Hematopoietic multipotent progenitor cell treated with erythropoietin and hydrocortisone succinate and interleukin-3 and kit ligand, for 8 days (in vitro differentiated cells): ENCODE results near the gene SLCO3A1.
"Not testable (repeated sequence)": the region's sequence is repeated elsewhere in the genome, so short reads cannot be mapped to it uniquely, and the experiment has no call there.

Source experiments
- DNase-seq: peaks from one replicate; pipeline ENCODE4 v3.0.0-alpha.2; 2015

Gene SLCO3A1

DNA sequence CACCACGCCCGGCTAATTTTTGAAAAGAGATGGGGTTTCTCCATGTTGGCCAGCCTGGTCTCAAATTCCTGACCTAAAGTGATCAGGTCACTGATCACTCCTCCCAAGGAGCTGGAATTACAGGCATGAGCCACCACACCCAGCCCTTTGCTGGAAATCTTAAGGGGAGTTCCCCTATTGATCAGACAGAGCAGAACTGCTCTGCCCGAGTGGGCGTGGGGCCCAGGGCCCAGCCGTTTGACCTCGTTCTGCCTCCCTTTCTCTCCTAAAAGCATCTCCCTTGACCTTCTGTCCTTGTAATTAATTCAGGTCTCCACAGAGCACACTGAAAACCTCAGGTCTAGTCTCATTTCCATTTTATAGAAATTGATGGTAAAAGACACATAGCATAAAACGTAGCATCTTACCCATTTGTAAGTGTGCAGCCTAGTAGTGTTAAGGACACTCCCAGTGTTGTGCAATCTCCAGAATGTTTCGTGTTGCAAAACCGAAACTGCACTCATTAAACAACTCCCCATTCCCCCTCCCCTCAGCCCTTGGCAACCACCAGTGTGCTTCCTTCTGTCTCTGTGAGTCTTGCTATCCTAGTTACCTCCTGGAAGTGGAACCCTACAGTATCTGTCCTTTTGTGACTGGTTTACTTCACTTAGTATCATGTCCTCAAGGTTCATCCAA is 89.3 kb downstream of the SLCO3A1 start:
- peak; percentile 50 for DNase-seq

- no peak for DNase-seq
Observed at GRCh38 chr15:91944331-91944730, 90.8 kb downstream of the SLCO3A1 start.

DNA sequence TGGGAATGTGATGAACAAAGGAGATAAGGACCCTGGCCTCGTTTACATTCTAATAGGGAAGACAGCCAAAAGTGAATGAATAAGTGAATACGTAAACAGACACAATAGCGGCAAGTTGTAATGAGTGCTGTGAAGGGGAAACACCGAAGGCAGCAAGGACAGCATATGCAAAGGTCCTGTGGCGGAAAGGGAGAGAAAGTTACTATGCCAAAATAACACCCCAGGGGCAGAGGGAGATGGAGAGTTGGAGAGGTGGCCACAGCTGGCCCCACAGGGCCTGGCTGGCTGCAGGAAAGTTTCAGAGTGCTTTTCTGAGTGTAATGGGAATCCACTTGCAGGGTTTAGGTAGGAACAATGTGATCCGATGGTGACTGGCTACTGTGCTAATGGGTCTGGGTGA is 91.9 kb downstream of the SLCO3A1 start:
- no peak for DNase-seq

- no peak for DNase-seq
Observed at GRCh38 chr15:91946075-91946474, 92.6 kb downstream of the SLCO3A1 start.

- peak; percentile 20 for DNase-seq
Observed at GRCh38 chr15:91946581-91947292, 93.2 kb downstream of the SLCO3A1 start.

DNA sequence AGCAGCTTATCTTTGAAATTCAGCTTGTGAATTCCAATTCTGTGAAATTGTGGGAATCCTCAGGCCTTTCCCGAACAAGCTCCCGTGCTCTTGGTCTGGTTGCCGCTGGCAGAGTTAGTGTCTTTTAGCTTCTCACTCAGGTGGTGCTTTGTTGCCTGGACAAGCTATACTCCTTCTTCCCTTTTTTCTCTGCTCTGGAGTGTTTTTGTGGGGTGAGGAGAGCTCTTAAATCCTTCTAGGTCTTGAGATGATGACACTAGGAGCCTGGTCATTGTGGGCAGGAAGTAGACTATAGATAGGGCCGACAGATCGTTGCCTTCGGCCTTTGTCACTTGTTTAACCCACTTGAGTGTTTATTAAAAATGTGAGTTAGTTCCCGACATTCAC is 93.8 kb downstream of the SLCO3A1 start:
- DNase-seq = peak; percentile 64

DNA sequence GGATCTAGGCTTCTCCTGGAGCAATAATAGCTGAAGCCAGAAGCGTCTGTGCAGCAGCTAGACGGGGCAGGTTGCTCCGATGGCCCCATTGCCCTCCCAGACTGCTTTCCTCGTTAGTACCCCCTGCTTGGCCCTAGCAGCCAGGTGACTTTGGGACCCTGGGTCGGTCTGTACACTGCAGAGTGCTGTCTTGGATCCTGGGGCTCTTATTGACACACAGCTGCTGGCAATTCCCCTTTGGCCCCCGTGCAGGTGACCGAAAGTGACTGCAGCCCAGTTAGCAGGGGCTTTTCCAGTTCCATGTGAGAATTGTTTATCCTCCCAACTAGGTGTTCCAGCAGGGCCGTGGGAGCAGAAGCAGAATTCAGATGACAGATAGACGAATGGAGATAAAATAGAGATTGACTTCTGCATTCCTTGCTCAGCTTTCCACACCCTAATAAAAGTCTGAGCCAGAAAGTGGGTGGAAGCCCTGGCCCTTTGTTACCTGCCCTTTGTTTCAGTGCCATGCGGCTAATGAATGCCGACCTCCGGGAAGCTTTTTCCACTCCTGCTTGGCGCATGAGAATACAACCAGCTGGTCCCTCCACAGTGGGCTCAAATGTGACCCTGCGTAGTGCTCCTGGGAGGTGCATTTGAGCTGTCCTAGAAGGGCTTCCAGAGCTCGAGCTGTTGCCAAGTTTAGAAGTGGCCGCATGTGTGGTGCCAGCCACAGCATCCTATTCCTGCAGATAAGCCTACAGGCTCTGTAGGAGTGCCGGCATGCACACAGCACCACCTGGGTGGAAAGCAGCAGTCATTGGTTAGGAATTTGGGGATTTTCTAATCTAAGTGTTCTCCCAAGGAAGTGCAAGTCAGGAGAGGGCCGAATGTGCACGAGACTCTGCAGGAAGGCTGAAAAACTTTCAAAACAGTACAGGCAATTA is 94.4 kb downstream of the SLCO3A1 start:
- no peak for DNase-seq

DNA sequence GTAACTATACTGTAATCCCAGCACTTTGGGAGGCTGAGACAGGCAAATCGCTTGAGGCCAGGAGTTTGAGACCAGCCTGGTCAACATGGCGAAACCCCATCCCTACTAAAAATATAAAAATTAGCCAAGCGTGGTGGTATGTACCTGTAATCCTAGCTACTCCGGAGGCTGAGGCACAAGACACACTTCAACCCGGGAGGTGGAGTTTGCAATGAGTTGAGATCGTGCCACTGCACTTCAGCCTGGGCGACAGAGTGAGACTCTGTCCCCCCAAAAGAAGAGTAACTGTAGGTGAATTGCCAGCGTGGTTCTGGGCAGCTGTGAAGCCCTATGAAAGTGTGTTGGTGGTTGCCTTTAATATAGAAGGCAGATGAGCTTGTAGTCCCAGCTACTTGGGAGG is 95.9 kb downstream of the SLCO3A1 start:
- no peak for DNase-seq

- DNase-seq = no peak
Observed at GRCh38 chr15:91950054-91950453, 96.5 kb downstream of the SLCO3A1 start.

DNA sequence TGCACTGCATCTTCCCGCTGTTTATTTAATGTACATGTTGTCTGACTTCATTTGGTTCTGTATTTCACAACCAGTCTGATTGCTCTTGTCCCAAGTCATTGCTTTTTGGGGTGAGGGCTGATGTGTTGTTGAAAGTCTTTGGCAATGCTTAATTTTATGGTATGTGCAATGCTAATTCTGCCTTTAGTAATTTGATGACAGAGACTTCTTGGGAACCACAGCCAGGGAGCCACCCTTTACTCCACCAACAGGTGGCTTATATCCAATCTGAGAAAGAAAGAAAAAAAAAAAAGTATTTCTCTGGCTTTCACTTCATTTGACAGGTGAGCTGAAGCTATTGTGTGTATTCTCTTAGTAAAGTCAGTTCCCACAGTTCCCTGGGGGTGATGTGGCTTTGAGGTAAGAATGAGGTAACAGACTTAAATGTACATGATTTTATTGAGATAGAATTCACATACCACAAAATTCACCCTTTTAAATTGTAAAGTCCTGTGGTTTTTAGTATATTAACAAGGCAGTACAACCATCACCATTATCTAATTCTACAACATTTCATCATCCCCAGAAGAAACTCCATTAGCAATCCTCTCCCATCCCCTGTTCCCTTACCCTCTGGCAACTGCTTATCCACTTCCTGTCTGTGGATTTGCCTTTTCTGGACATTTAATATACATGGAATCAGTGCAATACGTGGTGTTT is 97.3 kb downstream of the SLCO3A1 start:
- no peak for DNase-seq

- no peak for DNase-seq
Observed at GRCh38 chr15:91952216-91952615, 98.7 kb downstream of the SLCO3A1 start.

GRCh38 chr15:91953432-91953831 is 99.9 kb downstream of the SLCO3A1 start:
- DNase-seq = no peak

DNA sequence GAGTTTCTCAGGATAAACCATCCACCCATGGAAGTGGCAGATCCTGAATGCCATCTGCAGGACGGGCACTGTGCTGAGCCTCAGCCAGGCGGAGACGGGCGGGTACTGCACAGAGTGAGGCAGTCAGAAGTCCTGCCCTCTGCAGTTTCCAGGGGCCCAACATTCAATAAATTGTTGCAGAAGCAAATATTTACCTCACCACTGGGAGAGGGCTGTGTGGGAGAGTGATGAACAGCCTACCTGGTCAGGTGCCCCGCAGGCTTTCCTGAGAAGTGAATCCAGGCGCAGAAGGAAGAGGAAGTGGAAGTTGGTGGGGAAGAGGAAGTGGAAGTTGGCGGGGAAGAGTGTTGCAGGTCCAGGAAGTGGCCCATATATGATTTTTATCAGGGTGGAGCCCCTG is 100.8 kb downstream of the SLCO3A1 start:
- no peak for DNase-seq

- DNase-seq = no peak
Observed at GRCh38 chr15:91956026-91956723, 102.7 kb downstream of the SLCO3A1 start.

DNA sequence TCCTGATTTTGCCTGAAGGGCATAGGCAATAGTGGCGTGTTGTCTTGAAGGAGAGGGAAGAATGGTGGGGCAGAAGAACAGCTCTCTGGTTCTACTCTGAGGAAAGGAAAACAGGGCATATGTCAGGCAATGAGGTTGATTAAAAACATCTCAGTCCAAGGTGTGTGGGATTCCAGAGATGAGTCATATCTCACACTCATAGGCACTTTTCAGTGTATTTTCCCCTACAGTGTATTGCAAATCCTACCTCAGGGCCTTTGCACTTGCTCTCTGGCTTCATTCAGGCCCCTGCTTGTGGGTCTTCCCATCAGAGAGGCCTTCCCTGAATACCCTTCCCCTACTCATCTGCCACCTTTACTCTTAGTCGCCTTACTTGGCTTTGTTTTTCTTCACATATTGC is 107.8 kb downstream of the SLCO3A1 start:
- no peak for DNase-seq

GRCh38 chr15:91963747-91964146 is 110.2 kb downstream of the SLCO3A1 start:
- not testable (repeated sequence) for DNase-seq

- DNase-seq = no peak
Observed at GRCh38 chr15:91965501-91966193, 112.1 kb downstream of the SLCO3A1 start.

- no peak for DNase-seq
Observed at GRCh38 chr15:91966194-91966552, 112.7 kb downstream of the SLCO3A1 start.

- no peak for DNase-seq
Observed at GRCh38 chr15:91967935-91968606, 114.6 kb downstream of the SLCO3A1 start.

DNA sequence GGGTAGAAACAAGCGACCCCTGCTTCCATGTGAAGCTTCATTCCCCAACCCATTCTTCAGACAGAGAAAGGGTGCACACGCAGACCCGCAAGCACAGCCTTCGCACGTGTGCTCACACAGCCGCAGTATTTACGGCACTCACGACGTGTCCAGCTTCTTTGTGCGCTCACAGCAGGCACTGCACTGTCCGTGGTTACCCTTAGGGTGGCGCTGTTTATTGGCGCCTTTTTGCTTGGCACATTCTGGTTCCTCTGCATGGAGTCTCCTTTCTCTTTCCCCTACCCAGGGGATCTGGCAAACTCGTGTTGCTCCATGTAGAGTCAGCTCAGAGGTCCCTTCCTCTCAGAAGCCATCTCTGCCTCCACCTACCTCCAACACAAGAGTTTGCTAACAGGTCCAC is 115.1 kb downstream of the SLCO3A1 start:
- no peak for DNase-seq

DNA sequence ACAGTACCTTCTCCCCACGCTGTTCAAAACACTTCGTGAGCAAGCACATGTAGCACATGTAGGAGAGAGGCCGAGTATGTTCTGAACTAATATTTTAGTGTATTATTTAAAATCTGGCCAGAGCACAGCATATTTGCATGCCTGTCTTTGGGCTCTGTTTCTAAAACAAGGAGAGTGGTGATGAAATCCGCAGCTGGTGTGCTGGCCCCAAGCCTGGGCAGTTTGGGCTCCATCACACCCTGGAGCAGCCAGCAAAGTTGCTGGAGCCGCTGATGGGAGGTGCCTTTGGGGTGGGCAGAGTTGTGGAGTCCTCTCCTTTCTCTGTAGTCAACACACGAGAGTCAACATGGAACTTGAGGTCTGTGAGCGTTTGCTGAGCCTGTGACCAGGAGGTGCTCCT is 116.6 kb downstream of the SLCO3A1 start:
- no peak for DNase-seq
